Ramos (cell line): ENCODE data around the gene ST6GAL1.

ENCODE experiments used
- in situ Hi-C: fragments of 300-500 bp; cut with MboI; formaldehyde crosslinking; loops from one replicate; pipeline ENCODE4 v1.14.3; 2022; ENCODE audit warnings: low sequenced_read_pairs; ENCODE audit not compliant: unreplicated experiment

Gene ST6GAL1

GRCh38 chr3:187064210-187065115 is 134.1 kb downstream of the ST6GAL1 start:
- in situ Hi-C loops: loop anchor here (10.0 kb wide), 1 partner anchor 70 kb away; no protein-coding TSS in a partner anchor

GRCh38 chr3:187066228-187066995 is 136.1 kb downstream of the ST6GAL1 start:
- in situ Hi-C loops: loop anchor here (10.0 kb wide), 1 partner anchor 72 kb away; no protein-coding TSS in a partner anchor

- in situ Hi-C loops: loop anchor here (10.0 kb wide), 1 partner anchor 74 kb away; no protein-coding TSS in a partner anchor
Measured at GRCh38 chr3:187068787-187069186, 138.5 kb downstream of the ST6GAL1 start.

GRCh38 chr3:187069857-187070516 is 139.7 kb downstream of the ST6GAL1 start:
- in situ Hi-C loops: loop anchor here (10.0 kb wide), 1 partner anchor 75 kb away; no protein-coding TSS in a partner anchor

- in situ Hi-C loops: no loop called here
Measured at GRCh38 chr3:187072102-187072501, 141.8 kb downstream of the ST6GAL1 start.

GRCh38 chr3:187072511-187072910 is 142.2 kb downstream of the ST6GAL1 start:
- in situ Hi-C loops: no loop called here

- in situ Hi-C loops: no loop called here
Measured at GRCh38 chr3:187073581-187074098, 143.3 kb downstream of the ST6GAL1 start.

- in situ Hi-C loops: no loop called here
Measured at GRCh38 chr3:187074846-187075245, 144.5 kb downstream of the ST6GAL1 start.

GRCh38 chr3:187076297-187076696 is 146.0 kb downstream of the ST6GAL1 start:
- in situ Hi-C loops: no loop called here

GRCh38 chr3:187077085-187077484 is 146.8 kb downstream of the ST6GAL1 start:
- in situ Hi-C loops: no loop called here

- in situ Hi-C loops: no loop called here
Measured at GRCh38 chr3:187077537-187077936, 147.2 kb downstream of the ST6GAL1 start.

- in situ Hi-C loops: no loop called here
Measured at GRCh38 chr3:187079090-187080022, 149.0 kb downstream of the ST6GAL1 start.

GRCh38 chr3:187080799-187081450 is 150.6 kb downstream of the ST6GAL1 start:
- in situ Hi-C loops: no loop called here

GRCh38 chr3:187082758-187083375 is 152.5 kb downstream of the ST6GAL1 start:
- in situ Hi-C loops: no loop called here

- in situ Hi-C loops: no loop called here
Measured at GRCh38 chr3:187084126-187084525, 153.8 kb downstream of the ST6GAL1 start.

- in situ Hi-C loops: no loop called here
Measured at GRCh38 chr3:187084580-187084979, 154.3 kb downstream of the ST6GAL1 start.

GRCh38 chr3:187085021-187085666 is 154.8 kb downstream of the ST6GAL1 start:
- in situ Hi-C loops: no loop called here

GRCh38 chr3:187085933-187086332 is 155.6 kb downstream of the ST6GAL1 start:
- in situ Hi-C loops: no loop called here
